SU-DHL-6 (cell line): ENCODE measurements around the gene ODF2.

ENCODE experiments used
- H2AFZ ChIP-seq: fragments of 200-600 bp; sonication (generic); 2 replicates; pipeline ENCODE4 v1.6.1; 2014; ENCODE audit warnings: low read depth, mild to moderate bottlenecking, moderate library complexity, mixed read lengths, antibody characterized with exemption, low read length; ENCODE audit not compliant: severe bottlenecking
- H3F3A ChIP-seq: fragments of 200-600 bp; shearing (Covaris generic); 2 replicates; pipeline ENCODE4 v1.6.0; 2016; ENCODE audit warnings: antibody characterized with exemption, mild to moderate bottlenecking; ENCODE audit not compliant: insufficient read depth
- H3K27ac ChIP-seq: fragments of 200-600 bp; sonication (generic); 2 replicates; pipeline ENCODE4 v1.5.1; 2016; ENCODE audit warnings: low read depth, mild to moderate bottlenecking, low read length, moderate library complexity, mixed read lengths
- H3K27me3 ChIP-seq: fragments of 200-600 bp; sonication (generic), shearing (Covaris generic); 2 replicates; pipeline ENCODE4 v1.6.0; 2014; ENCODE audit warnings: mild to moderate bottlenecking, low read length
- H3K36me3 ChIP-seq: fragments of 200-600 bp; sonication (generic); 2 replicates; pipeline ENCODE4 v1.6.1; 2014; ENCODE audit warnings: mild to moderate bottlenecking, low read length, mixed read lengths
- H3K4me2 ChIP-seq: fragments of 300-600, 200-600 bp; shearing (Covaris generic), sonication (generic); 2 replicates; pipeline ENCODE4 v1.6.0; 2014; ENCODE audit warnings: low read length, low read depth, mild to moderate bottlenecking; ENCODE audit not compliant: poor library complexity, severe bottlenecking
- H3K4me3 ChIP-seq: fragments of 200-600 bp; sonication (generic); 2 replicates; pipeline ENCODE4 v1.5.1; 2014; ENCODE audit warnings: antibody characterized with exemption, low read length, mild to moderate bottlenecking, mixed read lengths; ENCODE audit not compliant: insufficient read depth, poor library complexity, severe bottlenecking
- H3K79me2 ChIP-seq: fragments of 200-600 bp; sonication (generic); 2 replicates; pipeline ENCODE4 v1.6.1; 2014; ENCODE audit warnings: mild to moderate bottlenecking, low read length, moderate library complexity; ENCODE audit not compliant: insufficient read depth
- H3K9ac ChIP-seq: fragments of 200-600 bp; sonication (generic); 2 replicates; pipeline ENCODE4 v1.7.0; 2014; ENCODE audit warnings: mild to moderate bottlenecking, low read length
- H3K9me2 ChIP-seq: fragments of 200-600 bp; sonication (generic); replicated peaks from 2 replicates; pipeline ENCODE4 v1.6.1; 2014; ENCODE audit warnings: low read length; ENCODE audit not compliant: insufficient read depth
- H3K9me3 ChIP-seq: fragments of 200-600 bp; sonication (generic); 2 replicates; pipeline ENCODE4 v1.6.1; 2014; ENCODE audit warnings: low read length, mixed read lengths; ENCODE audit not compliant: insufficient read depth
- H4K20me1 ChIP-seq: fragments of 200-600 bp; sonication (generic); 2 replicates; pipeline ENCODE4 v1.6.1; 2014; ENCODE audit warnings: low read depth, mild to moderate bottlenecking, antibody characterized with exemption, low read length, moderate library complexity, mixed read lengths
- CTCF ChIP-seq: fragments of 200-600 bp; sonication (generic); IDR thresholded peaks from one replicate; pipeline ENCODE4 v1.5.1; 2017; ENCODE audit warnings: antibody characterized with exemption, mild to moderate bottlenecking, low read length, moderate library complexity; ENCODE audit not compliant: insufficient read depth, poor library complexity, severe bottlenecking
- EZH2phosphoT487 ChIP-seq: fragments of 200-600 bp; sonication (generic), shearing (Covaris generic); conservative IDR thresholded peaks from 2 replicates; pipeline ENCODE4 v1.6.1; 2018; ENCODE audit warnings: mild to moderate bottlenecking, antibody characterized with exemption, low read length, moderate library complexity, mixed read lengths

ODF2 gene

GRCh38 chr9:128528445-128529160, 72.8 kb downstream of the ODF2 start:
- H3K36me3 ChIP-seq, result peaks cover 3% of the 10 kb centered on the region; the same call in 1 of the 2 replicates
- TF ChIP-seq EZH2phosphoT487, result no peak
- no peak for TF ChIP-seq CTCF
- H2AFZ ChIP-seq, result no peak overlapping the region
- H3F3A ChIP-seq, result no peaks in the 10 kb centered on the region
- H3K27ac ChIP-seq, result no peak overlapping the region
- no peaks in the 10 kb centered on the region for H3K9me3 ChIP-seq
- H3K9ac ChIP-seq, result no peak overlapping the region
- H3K4me3 ChIP-seq, result no peak overlapping the region
- no peaks in the 10 kb centered on the region for H3K27me3 ChIP-seq
- H4K20me1 ChIP-seq, result no peaks in the 10 kb centered on the region
- no peaks in the 10 kb centered on the region for H3K79me2 ChIP-seq
- no peak overlapping the region for H3K4me2 ChIP-seq
- H3K9me2 ChIP-seq, result no peaks in the 10 kb centered on the region

GRCh38 chr9:128529191-128529590, 73.4 kb downstream of the ODF2 start:
- Histone ChIP-seq H3K9ac (no peak overlapping the region), H3K9me3 (no peaks in the 10 kb centered on the region), H3K36me3 (peaks cover 3% of the 10 kb centered on the region; the same call in 1 of the 2 replicates), H3K27ac (no peak overlapping the region), H3F3A (no peaks in the 10 kb centered on the region), H3K4me2 (no peak overlapping the region), H3K4me3 (no peak overlapping the region), H2AFZ (no peak overlapping the region), H3K9me2 (no peaks in the 10 kb centered on the region), H3K79me2 (no peaks in the 10 kb centered on the region), H4K20me1 (no peaks in the 10 kb centered on the region), H3K27me3 (no peaks in the 10 kb centered on the region)
- TF ChIP-seq EZH2phosphoT487, result no peak
- TF ChIP-seq CTCF, result no peak

- Histone ChIP-seq H3F3A (no peaks in the 10 kb centered on the region), H3K27me3 (no peaks in the 10 kb centered on the region), H3K9me3 (no peaks in the 10 kb centered on the region), H3K4me3 (no peak overlapping the region), H3K9me2 (no peaks in the 10 kb centered on the region), H2AFZ (no peak overlapping the region), H3K36me3 (no peaks in the 10 kb centered on the region), H4K20me1 (no peaks in the 10 kb centered on the region), H3K4me2 (no peak overlapping the region), H3K79me2 (no peaks in the 10 kb centered on the region), H3K27ac (no peak overlapping the region), H3K9ac (no peak overlapping the region)
- TF ChIP-seq EZH2phosphoT487 (no peak), CTCF (no peak)
These were observed 76.8 kb downstream of the ODF2 start for GRCh38 chr9:128532581-128532980.
